CD4-positive, alpha-beta T cell (primary cell): ENCODE results near the gene GPR141. TPM values are rescaled to one million over a fixed set of nuclear protein-coding genes. Genes with fewer than 3 reads are reported as not detected.

Experiments
- ATAC-seq: fragments of 200-7000 bp; cut with Tn5 transposase; one replicate; pipeline ENCODE4 v1.10.0; 2022; ENCODE audit warnings: mild to moderate bottlenecking; ENCODE audit not compliant: poor library complexity
- CTCF ChIA-PET: fragments of 350-600 bp; sonication (Branson Sonifier 250); formaldehyde crosslinking; loops from one replicate; lab custom pipeline; 2021; ENCODE audit warnings: antibody characterized with exemption, inconsistent platforms; lab: Charles Lee
- POLR2A ChIA-PET: fragments of 350-600 bp; sonication (Branson Sonifier 250); formaldehyde crosslinking; loops from one replicate; lab custom pipeline; 2021; ENCODE audit warnings: antibody characterized with exemption, inconsistent platforms; lab: Charles Lee
- DNase-seq, 14 experiments: peaks; one replicate each; pipeline ENCODE4 v3.0.0-alpha.2; 2013 to 2020; ENCODE audit warnings: mixed read lengths in 2 of 14
- H3K27ac ChIP-seq, 2 donors: one replicate each; pipeline versions ENCODE4 v1.5.1 to v1.7.0; 2013; ENCODE audit warnings: low read length in 2 of 2, low read depth in 1 of 2, mild to moderate bottlenecking in 1 of 2
- H3K27me3 ChIP-seq, 2 experiments: 1 replicate in 1 of 2; 2 replicates in 1 of 2; pipeline versions ENCODE4 v1.6.1 to v1.7.0; 2013; ENCODE audit warnings: low read length in 2 of 2, control low read depth in 1 of 2, mild to moderate bottlenecking in 1 of 2, moderate library complexity in 1 of 2; ENCODE audit not compliant: insufficient read depth in 2 of 2, control insufficient read depth in 1 of 2
- H3K36me3 ChIP-seq: one replicate; pipeline ENCODE4 v1.6.1; 2013; ENCODE audit warnings: low read length, control low read depth; ENCODE audit not compliant: insufficient read depth
- H3K4me1 ChIP-seq: one replicate; pipeline ENCODE4 v1.6.1; 2013; ENCODE audit warnings: low read length, control low read depth; ENCODE audit not compliant: insufficient read depth
- H3K4me3 ChIP-seq: one replicate; pipeline ENCODE4 v1.5.1; 2013; ENCODE audit warnings: mild to moderate bottlenecking, low read length, moderate library complexity
- H3K9me3 ChIP-seq, 2 experiments: 1 replicate in 1 of 2; 2 replicates in 1 of 2; pipeline versions ENCODE4 v1.6.1 to v1.7.0; 2013; ENCODE audit warnings: low read length in 2 of 2, mild to moderate bottlenecking in 2 of 2, control low read depth in 1 of 2, moderate library complexity in 1 of 2; ENCODE audit not compliant: control insufficient read depth in 1 of 2, insufficient read depth in 1 of 2
- H3K27ac Mint-ChIP-seq: one replicate; pipeline ENCODE4 v1.8.0; 2020; ENCODE audit warnings: mixed read lengths
- H3K27me3 Mint-ChIP-seq: one replicate; pipeline ENCODE4 v1.8.0; 2021; ENCODE audit warnings: mixed read lengths
- H3K36me3 Mint-ChIP-seq: one replicate; pipeline ENCODE4 v1.8.0; 2021; ENCODE audit warnings: low read depth, mixed read lengths
- H3K4me1 Mint-ChIP-seq: one replicate; pipeline ENCODE4 v1.8.0; 2021; ENCODE audit warnings: low read depth, mixed read lengths
- H3K4me3 Mint-ChIP-seq: one replicate; pipeline ENCODE4 v1.8.0; 2020; ENCODE audit warnings: mild to moderate bottlenecking, mixed read lengths
- H3K9me3 Mint-ChIP-seq: one replicate; pipeline ENCODE4 v1.8.0; 2020; ENCODE audit warnings: mixed read lengths
- intact Hi-C, 2 experiments: fragments of 100-400 bp; cut with DNase I in 1 of 2; cut with micrococcal nuclease in 1 of 2; formaldehyde crosslinking; loops; one replicate each; pipeline versions ENCODE4 v1.15.1 to v1.9.0; 2023 to 2025; cut with DNase I, micrococcal nuclease
- total RNA-seq, 174 experiments: library from RNA in 2 of 174; stranded (reverse) in 2 of 174; gene quantifications; one replicate each; pipeline ENCODE4 v1.2.3 and lab custom pipeline; 2021 to 2026
- TF ChIP-seq, protein P1 (sequence below): fragments of 200-600 bp; IDR thresholded peaks from one replicate; pipeline ENCODE4 v1.8.0; 2022; ENCODE audit warnings: antibody characterized with exemption, mild to moderate bottlenecking

Gene GPR141
- total RNA-seq, 2 experiments from 2014 or later = not detected

- POLR2A ChIA-PET = no interaction called here
- H3K27ac ChIP-seq = no peak overlapping the region
Observed at GRCh38 chr7:37784015-37784414, 100.4 kb downstream of the GPR141 start.

GRCh38 chr7:37786741-37787569, 103.4 kb downstream of the GPR141 start:
- Mint-ChIP-seq H3K9me3 (no peaks in the 10 kb centered on the region), H3K36me3 (no peaks in the 10 kb centered on the region), H3K27ac (no peak overlapping the region), H3K4me1 (peaks cover 10% of the 10 kb centered on the region), H3K27me3 (peaks cover 14% of the 10 kb centered on the region), H3K4me3 (no peak overlapping the region)
- CTCF ChIA-PET = no interaction called here
- no peak overlapping the region for H3K27ac ChIP-seq
- POLR2A ChIA-PET = no interaction called here
- no peaks in the 10 kb centered on the region for H3K4me1 ChIP-seq
- ATAC-seq = no peak
- H3K36me3 ChIP-seq = no peaks in the 10 kb centered on the region
- no peaks in the 10 kb centered on the region for H3K9me3 ChIP-seq
- intact Hi-C loops = no loop called here
- TF ChIP-seq, protein P1, sequence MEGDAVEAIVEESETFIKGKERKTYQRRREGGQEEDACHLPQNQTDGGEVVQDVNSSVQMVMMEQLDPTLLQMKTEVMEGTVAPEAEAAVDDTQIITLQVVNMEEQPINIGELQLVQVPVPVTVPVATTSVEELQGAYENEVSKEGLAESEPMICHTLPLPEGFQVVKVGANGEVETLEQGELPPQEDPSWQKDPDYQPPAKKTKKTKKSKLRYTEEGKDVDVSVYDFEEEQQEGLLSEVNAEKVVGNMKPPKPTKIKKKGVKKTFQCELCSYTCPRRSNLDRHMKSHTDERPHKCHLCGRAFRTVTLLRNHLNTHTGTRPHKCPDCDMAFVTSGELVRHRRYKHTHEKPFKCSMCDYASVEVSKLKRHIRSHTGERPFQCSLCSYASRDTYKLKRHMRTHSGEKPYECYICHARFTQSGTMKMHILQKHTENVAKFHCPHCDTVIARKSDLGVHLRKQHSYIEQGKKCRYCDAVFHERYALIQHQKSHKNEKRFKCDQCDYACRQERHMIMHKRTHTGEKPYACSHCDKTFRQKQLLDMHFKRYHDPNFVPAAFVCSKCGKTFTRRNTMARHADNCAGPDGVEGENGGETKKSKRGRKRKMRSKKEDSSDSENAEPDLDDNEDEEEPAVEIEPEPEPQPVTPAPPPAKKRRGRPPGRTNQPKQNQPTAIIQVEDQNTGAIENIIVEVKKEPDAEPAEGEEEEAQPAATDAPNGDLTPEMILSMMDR = no peak
- no peak overlapping the region for H3K4me3 ChIP-seq
- peak in 3 of 14 experiments; percentile 25 to 32 (median 31) for DNase-seq
- H3K27me3 ChIP-seq = peaks cover 0 to 4% of the 10 kb centered on the region in 2 experiments

More at GRCh38 chr7:37784015-37784414, 100.4 kb downstream of the GPR141 start:
- no peaks in the 10 kb centered on the region for H3K36me3 Mint-ChIP-seq
- intact Hi-C loops = no loop called here
- no peaks in the 10 kb centered on the region for H3K9me3 Mint-ChIP-seq
- TF ChIP-seq, protein P1 = no peak
- no peak overlapping the region for H3K4me3 Mint-ChIP-seq
- Histone ChIP-seq H3K27me3 (peaks cover 0 to 4% of the 10 kb centered on the region in 2 experiments), H3K4me1 (no peaks in the 10 kb centered on the region), H3K36me3 (no peaks in the 10 kb centered on the region), H3K4me3 (no peak overlapping the region), H3K9me3 (peaks cover 0 to 2% of the 10 kb centered on the region in 2 experiments)
- ATAC-seq (no peak), DNase-seq (no peak)
- CTCF ChIA-PET = interaction anchor here (1.2 kb wide), 1 partner anchor 13 kb away, joined by 3 read pairs; no protein-coding TSS in a partner anchor
- H3K4me1 Mint-ChIP-seq = peaks cover 10% of the 10 kb centered on the region
- no peak overlapping the region for H3K27ac Mint-ChIP-seq
- H3K27me3 Mint-ChIP-seq = peaks cover 14% of the 10 kb centered on the region

Other genes with a start within 250 kb of the GPR141 start
- gene ELMO1, start 234.9 kb upstream of the GPR141 start, total RNA-seq = 100 to 1,000 TPM; 117 to 120 TPM
- gene NME8, start 164.8 kb downstream of the GPR141 start, total RNA-seq = not detected
- gene SFRP4, start 233.1 kb downstream of the GPR141 start, total RNA-seq = not detected
- gene EPDR1, start 236.9 kb downstream of the GPR141 start, total RNA-seq = not detected